Colonic mucosa (tissue), 4 donors: ENCODE data around the gene FDCSP. TPM values are rescaled to one million over a fixed set of nuclear protein-coding genes. Genes with fewer than 3 reads are reported as not detected.
"Not testable (repeated sequence)": the region's sequence is repeated elsewhere in the genome, so short reads cannot be mapped to it uniquely, and the experiment has no call there.

Source experiments
- DNase-seq: peaks from one replicate; pipeline ENCODE4 v3.0.0-alpha.2; 2020
- H3K27ac ChIP-seq: fragments of 200-600 bp; one replicate; pipeline ENCODE4 v1.8.0; 2021
- H3K27me3 ChIP-seq: fragments of 200-600 bp; one replicate; pipeline ENCODE4 v1.8.0; 2021
- H3K36me3 ChIP-seq: fragments of 200-600 bp; one replicate; pipeline ENCODE4 v1.8.0; 2021
- H3K4me1 ChIP-seq: fragments of 200-600 bp; one replicate; pipeline ENCODE4 v1.8.0; 2021; ENCODE audit warnings: mild to moderate bottlenecking
- H3K4me3 ChIP-seq: fragments of 200-600 bp; one replicate; pipeline ENCODE4 v1.8.0; 2021
- H3K9ac ChIP-seq, 2 donors: one replicate each; pipeline ENCODE4 v1.7.0; 2013; ENCODE audit warnings: control low read depth in 2 of 2, low read depth in 2 of 2, low read length in 2 of 2
- H3K9me3 ChIP-seq: fragments of 200-600 bp; one replicate; pipeline ENCODE4 v1.8.0; 2021
- intact Hi-C: fragments of 100-400 bp; cut with DNase I; formaldehyde crosslinking; loops from one replicate; pipeline ENCODE4 v1.14.1; 2022
- total RNA-seq, 2 donors: library from RNA; stranded (reverse); fragmentation: NEBNext Ultra II Directional in 1 of 2; extraction: Animal tissue kit (Norgen Biotek cat#: 25700) in 1 of 2; gene quantifications; one replicate each; pipeline ENCODE4 v1.2.1, GENCODE V29; 2021
- TF ChIP-seq, protein P1 (sequence below): fragments of 200-600 bp; IDR thresholded peaks from one replicate; pipeline ENCODE4 v1.8.0; 2022; ENCODE audit warnings: antibody characterized with exemption, mild to moderate bottlenecking
- donor health status: healthy.
- donor health status: DM: no; HTN: no; CAD: no.
- donor health status: DM: no; HTN: no; CAD: no.

FDCSP gene
- total RNA-seq, 2 donors from 2014 or later = 0.49 TPM; not detected in 1

- DNase-seq, H3K27me3 ChIP-seq, H3K9ac ChIP-seq, H3K4me3 ChIP-seq, H3K36me3 ChIP-seq, H3K27ac ChIP-seq, intact Hi-C loops, H3K4me1 ChIP-seq, H3K9me3 ChIP-seq: not testable (repeated sequence)
These were observed 9.4 kb upstream of the FDCSP start for GRCh38 chr4:70216550-70216949.

DNA sequence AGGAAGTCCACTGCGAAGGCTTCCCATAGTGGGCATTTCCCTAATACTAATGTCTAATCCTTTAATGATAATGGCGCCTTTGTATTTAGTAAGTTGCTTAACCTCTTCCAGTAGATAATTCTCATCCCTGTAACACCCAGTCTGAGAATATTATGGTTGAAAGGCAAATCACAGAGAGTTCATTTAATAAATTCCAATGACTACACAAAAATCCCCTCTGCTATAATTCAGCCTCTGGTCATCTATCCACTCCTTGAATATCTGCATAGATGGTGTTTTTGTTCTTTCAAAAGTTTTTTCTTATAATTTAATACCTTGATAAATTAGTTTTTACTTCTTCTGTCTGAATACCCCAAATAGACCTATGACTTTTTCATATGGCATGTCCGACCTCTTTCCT lies 4.5 kb upstream of the FDCSP start:
- intact Hi-C loops, DNase-seq, H3K36me3 ChIP-seq, H3K27me3 ChIP-seq, H3K9ac ChIP-seq, H3K9me3 ChIP-seq, H3K4me1 ChIP-seq, H3K27ac ChIP-seq, H3K4me3 ChIP-seq: not testable (repeated sequence)

GRCh38 chr4:70221818-70222217 lies 4.1 kb upstream of the FDCSP start:
- H3K9me3 ChIP-seq, intact Hi-C loops, DNase-seq: not testable (repeated sequence)

GRCh38 chr4:70236125-70236524 lies 10.2 kb downstream of the FDCSP start:
- no peak overlapping the region for H3K9ac ChIP-seq
- no peaks in the 10 kb centered on the region for H3K36me3 ChIP-seq
- H3K4me1 ChIP-seq = no peaks in the 10 kb centered on the region
- H3K27me3 ChIP-seq = no peaks in the 10 kb centered on the region
- H3K4me3 ChIP-seq = no peak overlapping the region
- no peak overlapping the region for H3K27ac ChIP-seq
- DNase-seq = no peak
- no peaks in the 10 kb centered on the region for H3K9me3 ChIP-seq
- TF ChIP-seq, protein P1, sequence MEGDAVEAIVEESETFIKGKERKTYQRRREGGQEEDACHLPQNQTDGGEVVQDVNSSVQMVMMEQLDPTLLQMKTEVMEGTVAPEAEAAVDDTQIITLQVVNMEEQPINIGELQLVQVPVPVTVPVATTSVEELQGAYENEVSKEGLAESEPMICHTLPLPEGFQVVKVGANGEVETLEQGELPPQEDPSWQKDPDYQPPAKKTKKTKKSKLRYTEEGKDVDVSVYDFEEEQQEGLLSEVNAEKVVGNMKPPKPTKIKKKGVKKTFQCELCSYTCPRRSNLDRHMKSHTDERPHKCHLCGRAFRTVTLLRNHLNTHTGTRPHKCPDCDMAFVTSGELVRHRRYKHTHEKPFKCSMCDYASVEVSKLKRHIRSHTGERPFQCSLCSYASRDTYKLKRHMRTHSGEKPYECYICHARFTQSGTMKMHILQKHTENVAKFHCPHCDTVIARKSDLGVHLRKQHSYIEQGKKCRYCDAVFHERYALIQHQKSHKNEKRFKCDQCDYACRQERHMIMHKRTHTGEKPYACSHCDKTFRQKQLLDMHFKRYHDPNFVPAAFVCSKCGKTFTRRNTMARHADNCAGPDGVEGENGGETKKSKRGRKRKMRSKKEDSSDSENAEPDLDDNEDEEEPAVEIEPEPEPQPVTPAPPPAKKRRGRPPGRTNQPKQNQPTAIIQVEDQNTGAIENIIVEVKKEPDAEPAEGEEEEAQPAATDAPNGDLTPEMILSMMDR = no peak
- intact Hi-C loops = no loop called here

More at GRCh38 chr4:70221818-70222217, 4.1 kb upstream of the FDCSP start:
- not testable (repeated sequence) for H3K27ac ChIP-seq, H3K27me3 ChIP-seq, H3K36me3 ChIP-seq, H3K9ac ChIP-seq, H3K4me1 ChIP-seq, H3K4me3 ChIP-seq

- no peak overlapping the region for H3K4me3 ChIP-seq
- no peak for DNase-seq
- H3K4me1 ChIP-seq = no peaks in the 10 kb centered on the region
- no peaks in the 10 kb centered on the region for H3K27me3 ChIP-seq
- H3K9ac ChIP-seq = no peak overlapping the region
- no peaks in the 10 kb centered on the region for H3K9me3 ChIP-seq
- no peak overlapping the region for H3K27ac ChIP-seq
- TF ChIP-seq, protein P1 = no peak
- no peaks in the 10 kb centered on the region for H3K36me3 ChIP-seq
- intact Hi-C loops = no loop called here
These were observed 13.4 kb downstream of the FDCSP start for GRCh38 chr4:70239131-70239883.

DNA sequence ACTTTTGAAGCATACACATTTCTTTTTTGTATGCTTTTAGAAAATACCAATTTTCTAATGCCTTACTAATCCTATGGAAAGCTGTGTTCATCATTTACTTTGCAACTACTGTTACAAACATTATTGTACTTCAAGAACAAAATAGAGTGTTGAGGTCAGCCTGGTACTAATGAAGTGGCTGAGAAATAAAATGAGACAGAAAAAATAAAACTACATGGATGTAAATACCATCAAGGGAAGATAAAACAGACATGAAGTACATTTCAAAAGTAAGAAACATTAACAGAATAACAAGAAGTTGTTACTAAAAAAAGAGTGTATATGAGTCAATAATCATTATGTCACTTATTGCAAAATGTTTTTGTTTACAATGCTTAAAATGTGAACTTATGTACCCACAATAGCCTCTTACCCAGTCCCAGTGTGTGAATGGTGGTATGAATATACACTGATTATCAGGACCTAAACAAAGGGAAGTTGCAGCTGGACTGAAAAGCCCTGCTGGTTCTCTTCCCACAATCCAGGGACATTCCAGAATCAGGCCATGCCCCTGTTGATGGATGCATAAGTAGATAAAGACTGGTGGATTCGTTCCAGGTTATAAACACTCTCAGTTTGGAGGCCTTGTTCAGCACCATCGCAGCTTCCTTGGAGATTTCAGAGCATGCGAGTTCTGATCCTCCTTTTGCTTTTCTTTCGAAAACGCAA lies 14.1 kb downstream of the FDCSP start:
- Histone ChIP-seq H3K9me3 (no peaks in the 10 kb centered on the region), H3K27ac (no peak overlapping the region), H3K27me3 (no peaks in the 10 kb centered on the region), H3K36me3 (no peaks in the 10 kb centered on the region), H3K4me1 (no peaks in the 10 kb centered on the region), H3K4me3 (no peak overlapping the region), H3K9ac (no peak overlapping the region)
- DNase-seq = no peak
- TF ChIP-seq, protein P1 = no peak
- intact Hi-C loops = no loop called here

GRCh38 chr4:70242297-70242696 lies 16.4 kb downstream of the FDCSP start, which contains the start of gene CSN3:
Gene CSN3 (plus strand): TSS chr4:70242597. CDS start chr4:70244820, 2,223 bp downstream.
- intact Hi-C loops, H3K27me3 ChIP-seq, H3K36me3 ChIP-seq: not testable (repeated sequence)

More at GRCh38 chr4:70242297-70242696, 16.4 kb downstream of the FDCSP start, which contains the start of gene CSN3:
- H3K4me3 ChIP-seq, H3K4me1 ChIP-seq, H3K9ac ChIP-seq, H3K27ac ChIP-seq, DNase-seq, H3K9me3 ChIP-seq: not testable (repeated sequence)
